ENCODE results near the gene SLC25A34.

Gene SLC25A34

DNA sequence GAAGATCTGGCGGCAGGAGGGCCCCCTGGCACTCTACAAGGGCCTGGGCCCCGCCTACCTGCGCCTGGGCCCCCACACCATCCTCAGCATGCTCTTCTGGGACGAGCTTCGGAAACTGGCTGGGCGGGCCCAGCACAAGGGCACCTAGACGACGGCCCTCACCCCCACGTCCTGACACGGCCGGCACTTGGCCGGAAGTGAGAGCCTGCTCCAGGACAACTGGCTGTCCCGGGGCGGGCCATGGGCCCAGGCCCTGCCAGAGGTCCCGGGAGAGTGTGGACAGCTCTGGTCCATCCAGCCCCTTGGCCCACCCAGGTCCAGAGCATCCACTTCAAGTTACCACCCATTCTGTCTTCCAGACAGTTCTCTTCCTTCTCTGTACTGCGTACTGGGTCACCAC lies 3.2 kb downstream of the SLC25A34 start:
- H3K36me3 ChIP-seq: peaks cover 12% of the 10 kb centered on the region
- H3K4me3 ChIP-seq (ENCODE audit: low read depth in 1 of 2, low read length in 1 of 2): no peak overlapping the region
- H3K27me3 ChIP-seq: no peaks in the 10 kb centered on the region
- H3K4me1 ChIP-seq (ENCODE audit: control insufficient read depth in 1 of 2, insufficient read depth in 1 of 2, low read depth in 1 of 2, low read length in 1 of 2): no peaks in the 10 kb centered on the region
- no peak overlapping the region for H3K27ac ChIP-seq
- H3K9me3 ChIP-seq: no peaks in the 10 kb centered on the region
- TF ChIP-seq, protein P1, sequence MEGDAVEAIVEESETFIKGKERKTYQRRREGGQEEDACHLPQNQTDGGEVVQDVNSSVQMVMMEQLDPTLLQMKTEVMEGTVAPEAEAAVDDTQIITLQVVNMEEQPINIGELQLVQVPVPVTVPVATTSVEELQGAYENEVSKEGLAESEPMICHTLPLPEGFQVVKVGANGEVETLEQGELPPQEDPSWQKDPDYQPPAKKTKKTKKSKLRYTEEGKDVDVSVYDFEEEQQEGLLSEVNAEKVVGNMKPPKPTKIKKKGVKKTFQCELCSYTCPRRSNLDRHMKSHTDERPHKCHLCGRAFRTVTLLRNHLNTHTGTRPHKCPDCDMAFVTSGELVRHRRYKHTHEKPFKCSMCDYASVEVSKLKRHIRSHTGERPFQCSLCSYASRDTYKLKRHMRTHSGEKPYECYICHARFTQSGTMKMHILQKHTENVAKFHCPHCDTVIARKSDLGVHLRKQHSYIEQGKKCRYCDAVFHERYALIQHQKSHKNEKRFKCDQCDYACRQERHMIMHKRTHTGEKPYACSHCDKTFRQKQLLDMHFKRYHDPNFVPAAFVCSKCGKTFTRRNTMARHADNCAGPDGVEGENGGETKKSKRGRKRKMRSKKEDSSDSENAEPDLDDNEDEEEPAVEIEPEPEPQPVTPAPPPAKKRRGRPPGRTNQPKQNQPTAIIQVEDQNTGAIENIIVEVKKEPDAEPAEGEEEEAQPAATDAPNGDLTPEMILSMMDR (IDR thresholded peaks at IDR 0.05): no peak

DNA sequence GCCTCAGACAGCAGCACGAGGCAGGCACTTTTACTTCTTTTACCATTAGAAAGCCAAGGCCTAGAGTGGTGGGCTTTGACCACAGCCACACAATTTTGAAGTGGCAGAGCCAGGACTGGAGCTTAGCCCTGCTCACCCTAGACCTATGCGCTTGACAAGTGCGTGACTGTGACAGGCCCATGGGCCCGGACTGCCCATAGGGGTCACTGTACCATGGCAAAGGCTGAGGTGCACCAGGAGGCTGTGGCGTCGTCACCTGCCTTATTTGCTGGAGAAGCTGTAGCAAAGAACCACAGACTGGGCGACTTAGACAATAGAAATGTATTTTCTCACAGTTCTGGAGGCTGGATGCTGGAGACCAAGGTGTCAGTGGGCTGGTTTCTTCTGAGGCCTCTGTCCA lies 3.7 kb downstream of the SLC25A34 start:
- Histone ChIP-seq H3K9me3 (no peaks in the 10 kb centered on the region), H3K27ac (no peak overlapping the region), H3K4me1 (ENCODE audit: control insufficient read depth in 1 of 2, insufficient read depth in 1 of 2, low read depth in 1 of 2, low read length in 1 of 2) (no peaks in the 10 kb centered on the region), H3K36me3 (peaks cover 8% of the 10 kb centered on the region), H3K27me3 (no peaks in the 10 kb centered on the region), H3K4me3 (ENCODE audit: low read depth in 1 of 2, low read length in 1 of 2) (no peak overlapping the region)
- TF ChIP-seq, protein P1 (IDR thresholded peaks at IDR 0.05): no peak

GRCh38 chr1:15740924-15741850 lies 5.1 kb downstream of the SLC25A34 start:
- no peak overlapping the region for H3K4me3 ChIP-seq (ENCODE audit: low read depth in 1 of 2, low read length in 1 of 2)
- TF ChIP-seq, protein P1 (IDR thresholded peaks at IDR 0.05): peak; percentile 61
- no peaks in the 10 kb centered on the region for H3K27me3 ChIP-seq
- H3K4me1 ChIP-seq (ENCODE audit: control insufficient read depth in 1 of 2, insufficient read depth in 1 of 2, low read depth in 1 of 2, low read length in 1 of 2): no peaks in the 10 kb centered on the region
- H3K9me3 ChIP-seq: no peaks in the 10 kb centered on the region
- H3K27ac ChIP-seq: no peak overlapping the region
- H3K36me3 ChIP-seq: no peaks in the 10 kb centered on the region

DNA sequence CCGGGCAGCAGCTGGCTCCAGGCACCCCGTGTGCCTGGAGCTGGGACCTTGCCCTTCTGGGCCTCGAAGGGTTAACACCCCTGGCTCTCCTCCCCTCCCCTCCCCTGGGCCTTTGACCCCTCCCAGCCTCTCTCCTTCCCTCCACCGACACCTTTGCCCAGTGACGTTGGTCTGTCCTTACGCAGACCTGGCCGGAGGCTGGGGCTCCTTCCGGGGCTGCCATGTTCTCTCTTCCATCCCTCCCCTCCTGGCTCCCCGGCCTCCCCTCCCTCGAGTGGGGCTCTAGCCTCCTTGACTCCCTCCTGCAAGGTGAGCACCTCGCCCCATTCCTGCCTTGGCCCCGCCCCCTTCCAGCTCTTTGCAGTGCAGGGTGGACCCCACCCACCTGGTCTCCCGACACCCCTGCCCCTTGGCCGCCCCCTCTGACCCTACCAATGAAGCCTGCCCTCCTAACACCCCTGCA lies 6.3 kb downstream of the SLC25A34 start, which contains the start of gene TMEM82:
Gene TMEM82 (plus strand): TSS at position 161 of the 463 bp plus-strand sequence. CDS start 61 bp downstream, at position 222.
- TF ChIP-seq, protein P1 (IDR thresholded peaks at IDR 0.05): no peak

GRCh38 chr1:15744122-15744679 lies 8.1 kb downstream of the SLC25A34 start:
- H3K9me3 ChIP-seq: no peaks in the 10 kb centered on the region
- H3K4me1 ChIP-seq (ENCODE audit: control insufficient read depth in 1 of 2, insufficient read depth in 1 of 2, low read depth in 1 of 2, low read length in 1 of 2): no peaks in the 10 kb centered on the region

More for the DNA sequence above, 6.3 kb downstream of the SLC25A34 start, which contains the start of gene TMEM82:
- H3K4me3 ChIP-seq (ENCODE audit: low read depth in 1 of 2, low read length in 1 of 2): no peak within 1 kb of the TSS
- no peaks in the 10 kb centered on the region for H3K27me3 ChIP-seq
- H3K27ac ChIP-seq: no peak within 1 kb of the TSS
- no peaks in the 10 kb centered on the region for H3K9me3 ChIP-seq
- H3K36me3 ChIP-seq: no peaks in the 10 kb centered on the region
- H3K4me1 ChIP-seq (ENCODE audit: control insufficient read depth in 1 of 2, insufficient read depth in 1 of 2, low read depth in 1 of 2, low read length in 1 of 2): no peaks in the 10 kb centered on the region

More at GRCh38 chr1:15744122-15744679, 8.1 kb downstream of the SLC25A34 start:
- H3K27me3 ChIP-seq: no peaks in the 10 kb centered on the region
- H3K4me3 ChIP-seq (ENCODE audit: low read depth in 1 of 2, low read length in 1 of 2): no peak overlapping the region
- TF ChIP-seq, protein P1 (IDR thresholded peaks at IDR 0.05): no peak
- no peak overlapping the region for H3K27ac ChIP-seq
- no peaks in the 10 kb centered on the region for H3K36me3 ChIP-seq

All from neutrophil (primary cell).